HG03521 (cell line): ENCODE measurements around the gene MFSD11.
"Not testable (repeated sequence)": the region's sequence is repeated elsewhere in the genome, so short reads cannot be mapped to it uniquely, and the experiment has no call there.

Experiments used
- ATAC-seq: cut with Tn5 transposase; IDR thresholded peaks from one replicate; pipeline ENCODE4 v1.9.1; 2021; ENCODE audit warnings: mild to moderate bottlenecking, moderate library complexity; ENCODE audit not compliant: unreplicated experiment

MFSD11 gene

GRCh38 chr17:76745785-76746184 lies 7.9 kb downstream of the MFSD11 start:
- ATAC-seq, result not testable (repeated sequence)

GRCh38 chr17:76747716-76748363 lies 9.9 kb downstream of the MFSD11 start:
- no peak for ATAC-seq

- no peak for ATAC-seq
Observed at GRCh38 chr17:76748657-76749056, 10.7 kb downstream of the MFSD11 start.

- no peak for ATAC-seq
Observed at GRCh38 chr17:76751416-76751993, 13.6 kb downstream of the MFSD11 start.

GRCh38 chr17:76752006-76752405 lies 14.1 kb downstream of the MFSD11 start:
- ATAC-seq, result no peak

GRCh38 chr17:76753061-76753961 lies 15.4 kb downstream of the MFSD11 start:
- no peak for ATAC-seq

- ATAC-seq, result no peak
Observed at GRCh38 chr17:76755285-76755684, 17.4 kb downstream of the MFSD11 start.

- no peak for ATAC-seq
Observed at GRCh38 chr17:76757256-76757655, 19.3 kb downstream of the MFSD11 start.

GRCh38 chr17:76758570-76758969 lies 20.7 kb downstream of the MFSD11 start:
- ATAC-seq, result no peak

GRCh38 chr17:76772842-76773525 lies 35.1 kb downstream of the MFSD11 start:
- ATAC-seq, result no peak

GRCh38 chr17:76775021-76775600 lies 37.2 kb downstream of the MFSD11 start:
- ATAC-seq, result no peak

GRCh38 chr17:76781056-76781982 lies 43.4 kb downstream of the MFSD11 start:
- ATAC-seq, result no peak

GRCh38 chr17:76783146-76783545 lies 45.2 kb downstream of the MFSD11 start:
- ATAC-seq, result no peak

- ATAC-seq, result no peak
Observed at GRCh38 chr17:76784926-76785325, 47.0 kb downstream of the MFSD11 start.

GRCh38 chr17:76787866-76788265 lies 49.9 kb downstream of the MFSD11 start:
- ATAC-seq, result not testable (repeated sequence)

GRCh38 chr17:76789235-76789788 lies 51.4 kb downstream of the MFSD11 start:
- no peak for ATAC-seq

GRCh38 chr17:76791053-76791980 lies 53.4 kb downstream of the MFSD11 start:
- no peak for ATAC-seq

GRCh38 chr17:76792348-76792747 lies 54.4 kb downstream of the MFSD11 start:
- no peak for ATAC-seq
